Measurements from ENCODE around the gene UNC5A. TPM values are rescaled to one million over a fixed set of nuclear protein-coding genes. Genes with fewer than 3 reads are reported as not detected.

UNC5A gene
- total RNA-seq, 2 experiments from 2014 or later, result not detected

DNA sequence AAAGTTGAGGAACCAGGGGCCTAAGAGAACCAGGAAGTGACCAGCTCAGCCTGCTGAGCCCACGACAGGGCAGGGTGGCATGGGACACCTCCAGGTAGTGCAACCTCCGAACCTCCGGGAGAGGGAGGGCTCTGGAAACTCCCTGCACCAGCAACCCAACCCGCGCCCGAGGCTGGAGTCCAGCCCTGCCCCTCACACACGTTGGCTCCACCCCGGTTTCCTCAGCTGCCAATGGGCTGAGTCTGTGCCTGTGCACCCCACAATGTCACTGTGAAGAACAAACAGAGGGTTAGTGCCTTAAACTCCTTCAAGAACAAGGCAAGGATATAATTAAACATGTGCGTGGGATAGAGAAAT, 17.0 kb upstream of the UNC5A start:
- Mint-ChIP-seq H3K36me3 (ENCODE audit: low read depth) (no peaks in the 10 kb centered on the region), H3K4me3 (no peak overlapping the region), H3K9me3 (no peaks in the 10 kb centered on the region), H3K27ac (no peak overlapping the region), H3K4me1 (ENCODE audit: low read depth) (no peaks in the 10 kb centered on the region), H3K27me3 (peaks cover 73% of the 10 kb centered on the region)
- no peak for DNase-seq
- ChIA-PET CTCF (no interaction called here), POLR2A (no interaction called here)
- H3K9me3 ChIP-seq (ENCODE audit: control insufficient read depth in 1 of 2, insufficient read depth in 1 of 2, low read length in 2 of 2), result peaks cover 0 to 13% of the 10 kb centered on the region in 2 experiments
- intact Hi-C loops (cut with DNase I, micrococcal nuclease), result no loop called here
- H3K4me3 ChIP-seq (ENCODE audit: low read length), result no peak overlapping the region
- H3K27me3 ChIP-seq (ENCODE audit: control insufficient read depth in 1 of 2, insufficient read depth in 2 of 2, low read length in 2 of 2), result peaks cover 20 to 30% of the 10 kb centered on the region in 2 experiments
- no peak overlapping the region for H3K27ac ChIP-seq (ENCODE audit: low read depth in 1 of 2, low read length in 2 of 2)
- no peaks in the 10 kb centered on the region for H3K4me1 ChIP-seq (ENCODE audit: insufficient read depth, low read length)
- TF ChIP-seq, protein P1, sequence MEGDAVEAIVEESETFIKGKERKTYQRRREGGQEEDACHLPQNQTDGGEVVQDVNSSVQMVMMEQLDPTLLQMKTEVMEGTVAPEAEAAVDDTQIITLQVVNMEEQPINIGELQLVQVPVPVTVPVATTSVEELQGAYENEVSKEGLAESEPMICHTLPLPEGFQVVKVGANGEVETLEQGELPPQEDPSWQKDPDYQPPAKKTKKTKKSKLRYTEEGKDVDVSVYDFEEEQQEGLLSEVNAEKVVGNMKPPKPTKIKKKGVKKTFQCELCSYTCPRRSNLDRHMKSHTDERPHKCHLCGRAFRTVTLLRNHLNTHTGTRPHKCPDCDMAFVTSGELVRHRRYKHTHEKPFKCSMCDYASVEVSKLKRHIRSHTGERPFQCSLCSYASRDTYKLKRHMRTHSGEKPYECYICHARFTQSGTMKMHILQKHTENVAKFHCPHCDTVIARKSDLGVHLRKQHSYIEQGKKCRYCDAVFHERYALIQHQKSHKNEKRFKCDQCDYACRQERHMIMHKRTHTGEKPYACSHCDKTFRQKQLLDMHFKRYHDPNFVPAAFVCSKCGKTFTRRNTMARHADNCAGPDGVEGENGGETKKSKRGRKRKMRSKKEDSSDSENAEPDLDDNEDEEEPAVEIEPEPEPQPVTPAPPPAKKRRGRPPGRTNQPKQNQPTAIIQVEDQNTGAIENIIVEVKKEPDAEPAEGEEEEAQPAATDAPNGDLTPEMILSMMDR (IDR thresholded peaks at IDR 0.05), result no peak
- H3K36me3 ChIP-seq (ENCODE audit: insufficient read depth, low read length), result no peaks in the 10 kb centered on the region
- ATAC-seq (ENCODE audit: poor library complexity), result no peak

DNA sequence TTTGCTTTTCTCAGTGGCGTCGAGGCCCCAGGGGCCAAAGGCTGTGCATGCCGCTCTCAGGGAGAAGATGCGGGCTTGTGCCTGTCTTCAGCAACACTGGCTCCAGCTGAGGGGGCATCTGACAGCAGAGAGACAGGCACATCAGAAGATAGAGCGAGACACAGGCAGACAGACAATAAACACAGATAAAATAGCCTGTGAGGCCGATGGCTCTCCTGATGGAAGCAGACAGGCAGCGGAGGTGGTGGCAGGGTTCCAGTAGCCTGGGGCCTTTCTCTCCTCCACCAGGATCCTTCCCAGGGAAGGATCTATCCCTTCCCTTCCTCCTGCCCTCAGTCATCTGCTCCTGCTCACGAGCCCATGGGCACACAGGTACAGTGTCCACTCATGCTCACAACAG, 16.6 kb upstream of the UNC5A start:
- H3K27me3 Mint-ChIP-seq, result peaks cover 69% of the 10 kb centered on the region

DNA sequence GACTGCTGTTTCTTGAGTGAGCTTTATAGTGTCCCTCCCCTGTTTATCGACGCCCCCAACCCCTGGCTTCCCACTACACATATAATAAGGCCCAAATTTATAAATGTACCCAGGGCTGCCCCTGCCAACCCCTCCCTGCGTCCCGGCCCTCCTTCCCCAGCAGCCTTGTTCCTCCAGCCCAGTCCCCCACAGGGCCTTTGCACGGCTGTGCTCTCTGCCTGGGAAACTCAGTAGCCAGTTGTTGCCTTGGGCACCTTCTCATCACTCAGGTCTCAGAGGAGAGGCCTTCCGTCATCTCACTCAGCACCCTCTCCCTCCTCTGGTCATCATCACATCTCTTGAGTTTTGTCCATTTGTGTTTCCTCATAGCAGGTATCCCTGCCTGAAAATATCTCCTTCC, 15.8 kb upstream of the UNC5A start:
- H3K27ac Mint-ChIP-seq, result no peak overlapping the region
- ATAC-seq (ENCODE audit: poor library complexity), result no peak
- no peaks in the 10 kb centered on the region for H3K36me3 Mint-ChIP-seq (ENCODE audit: low read depth)
- no peak overlapping the region for H3K4me3 ChIP-seq (ENCODE audit: low read length)
- POLR2A ChIA-PET, result no interaction called here
- DNase-seq, result no peak
- H3K27me3 ChIP-seq (ENCODE audit: control insufficient read depth in 1 of 2, insufficient read depth in 2 of 2, low read length in 2 of 2), result peaks cover 20 to 23% of the 10 kb centered on the region in 2 experiments
- no peaks in the 10 kb centered on the region for H3K4me1 ChIP-seq (ENCODE audit: insufficient read depth, low read length)
- no peaks in the 10 kb centered on the region for H3K4me1 Mint-ChIP-seq (ENCODE audit: low read depth)
- TF ChIP-seq, protein P1 (IDR thresholded peaks at IDR 0.05), result no peak
- no peak overlapping the region for H3K27ac ChIP-seq (ENCODE audit: low read depth in 1 of 2, low read length in 2 of 2)
- H3K9me3 Mint-ChIP-seq, result no peaks in the 10 kb centered on the region
- CTCF ChIA-PET, result no interaction called here
- H3K9me3 ChIP-seq (ENCODE audit: control insufficient read depth in 1 of 2, insufficient read depth in 1 of 2, low read length in 2 of 2), result peaks cover 0 to 13% of the 10 kb centered on the region in 2 experiments
- intact Hi-C loops (cut with DNase I, micrococcal nuclease), result no loop called here
- H3K36me3 ChIP-seq (ENCODE audit: insufficient read depth, low read length), result no peaks in the 10 kb centered on the region
- H3K27me3 Mint-ChIP-seq, result peaks cover 62% of the 10 kb centered on the region
- H3K4me3 Mint-ChIP-seq, result no peak overlapping the region

More for the DNA sequence above, 16.6 kb upstream of the UNC5A start:
- intact Hi-C loops (cut with DNase I, micrococcal nuclease), result no loop called here
- Histone ChIP-seq H3K36me3 (ENCODE audit: insufficient read depth, low read length) (no peaks in the 10 kb centered on the region), H3K4me1 (ENCODE audit: insufficient read depth, low read length) (no peaks in the 10 kb centered on the region), H3K4me3 (ENCODE audit: low read length) (no peak overlapping the region), H3K27ac (ENCODE audit: low read depth in 1 of 2, low read length in 2 of 2) (no peak overlapping the region), H3K27me3 (ENCODE audit: control insufficient read depth in 1 of 2, insufficient read depth in 2 of 2, low read length in 2 of 2) (peaks cover 20 to 27% of the 10 kb centered on the region in 2 experiments), H3K9me3 (ENCODE audit: control insufficient read depth in 1 of 2, insufficient read depth in 1 of 2, low read length in 2 of 2) (peaks cover 0 to 13% of the 10 kb centered on the region in 2 experiments)
- Mint-ChIP-seq H3K4me1 (ENCODE audit: low read depth) (no peaks in the 10 kb centered on the region), H3K9me3 (no peaks in the 10 kb centered on the region), H3K36me3 (ENCODE audit: low read depth) (no peaks in the 10 kb centered on the region), H3K27ac (no peak overlapping the region), H3K4me3 (no peak overlapping the region)
- CTCF ChIA-PET, result no interaction called here
- ATAC-seq (ENCODE audit: poor library complexity), result no peak
- DNase-seq, result no peak
- TF ChIP-seq, protein P1 (IDR thresholded peaks at IDR 0.05), result no peak
- POLR2A ChIA-PET, result no interaction called here

All from CD4-positive, alpha-beta T cell (primary cell).